Measurements from ENCODE around the gene SH3RF3.

The SH3RF3 gene

GRCh38 chr2:109507828-109508227 lies 378.8 kb downstream of the SH3RF3 start:
- ChIA-PET POLR2A (no interaction called here), CTCF (interaction anchor here (1.1 to 9.8 kb wide), 3 partner anchors 9 to 378 kb away, joined by 3 to 155 read pairs (median 101); partner anchors contain the start of gene SH3RF3)
- no peak overlapping the region for H3K4me3 ChIP-seq (ENCODE audit: low read depth, low read length)
- no peak for DNase-seq (ENCODE audit: low read depth, low spot score)
- TF ChIP-seq CTCF (IDR thresholded peaks at IDR 0.05; ENCODE audit: insufficient read depth, low read length, missing control alignments), result no peak

- H3K4me3 ChIP-seq (ENCODE audit: low read depth, low read length), result no peak overlapping the region
- CTCF ChIA-PET, result interaction anchor here (1.1 to 9.8 kb wide), 7 partner anchors 10 to 581 kb away, joined by 3 to 155 read pairs (median 13); partner anchors contain the start of gene SH3RF3
- TF ChIP-seq CTCF (IDR thresholded peaks at IDR 0.05; ENCODE audit: insufficient read depth, low read length, missing control alignments), result no peak
- DNase-seq (ENCODE audit: low read depth, low spot score), result no peak
- POLR2A ChIA-PET, result no interaction called here
These were observed 379.6 kb downstream of the SH3RF3 start for GRCh38 chr2:109508556-109508955.

- H3K4me3 ChIP-seq (ENCODE audit: low read depth, low read length), result no peak overlapping the region
- TF ChIP-seq CTCF (IDR thresholded peaks at IDR 0.05; ENCODE audit: insufficient read depth, low read length, missing control alignments), result peak; percentile 92
- POLR2A ChIA-PET, result no interaction called here
- CTCF ChIA-PET, result interaction anchor here (0.7 to 9.8 kb wide), 79 partner anchors 8 to 721 kb away, joined by 3 to 155 read pairs (median 4); partner anchors contain the start of gene SH3RF3
- no peak for DNase-seq (ENCODE audit: low read depth, low spot score)
These were observed 381.4 kb downstream of the SH3RF3 start for GRCh38 chr2:109510136-109511028.

- CTCF ChIA-PET, result interaction anchor here (0.9 to 9.8 kb wide), 33 partner anchors 12 to 721 kb away, joined by 3 to 155 read pairs (median 5); partner anchors contain the start of gene SH3RF3
- no peak for TF ChIP-seq CTCF (IDR thresholded peaks at IDR 0.05; ENCODE audit: insufficient read depth, low read length, missing control alignments)
- no peak for DNase-seq (ENCODE audit: low read depth, low spot score)
- POLR2A ChIA-PET, result no interaction called here
- H3K4me3 ChIP-seq (ENCODE audit: low read depth, low read length), result no peak overlapping the region
These were observed 382.2 kb downstream of the SH3RF3 start for GRCh38 chr2:109511168-109511567.

- no peak for TF ChIP-seq CTCF (IDR thresholded peaks at IDR 0.05; ENCODE audit: insufficient read depth, low read length, missing control alignments)
- POLR2A ChIA-PET, result no interaction called here
- no peak for DNase-seq (ENCODE audit: low read depth, low spot score)
- no peak overlapping the region for H3K4me3 ChIP-seq (ENCODE audit: low read depth, low read length)
- CTCF ChIA-PET, result interaction anchor here (0.6 to 9.8 kb wide), 6 partner anchors 13 to 382 kb away, joined by 3 to 155 read pairs (median 16); partner anchors contain the start of gene SH3RF3
These were observed 383.1 kb downstream of the SH3RF3 start for GRCh38 chr2:109512076-109512475.

- DNase-seq (ENCODE audit: low read depth, low spot score), result no peak
- ChIA-PET POLR2A (no interaction called here), CTCF (interaction anchor here (1.2 to 9.8 kb wide), 4 partner anchors 15 to 584 kb away, joined by 4 to 155 read pairs (median 53); partner anchors contain the start of gene SH3RF3)
- no peak overlapping the region for H3K4me3 ChIP-seq (ENCODE audit: low read depth, low read length)
- no peak for TF ChIP-seq CTCF (IDR thresholded peaks at IDR 0.05; ENCODE audit: insufficient read depth, low read length, missing control alignments)
These were observed 384.2 kb downstream of the SH3RF3 start for GRCh38 chr2:109513230-109513629.

Measured in AG04449 (cell line).